GM12865 (cell line): ENCODE data around the gene PCDH9.

Experiments used
- DNase-seq: peaks from one replicate; pipeline ENCODE4 v3.0.0; 2010; ENCODE audit warnings: low read depth
- H3K4me3 ChIP-seq: 2 replicates; pipeline ENCODE4 v1.5.1; 2011; ENCODE audit warnings: mild to moderate bottlenecking, low read depth, low read length, control low read depth
- CTCF ChIP-seq: IDR thresholded peaks from 2 replicates; pipeline ENCODE4 v1.5.1; 2011; ENCODE audit warnings: low read length, control low read depth, low read depth, inconsistent platforms; ENCODE audit not compliant: insufficient read depth; ENCODE audit errors: missing control alignments

The PCDH9 gene

DNA sequence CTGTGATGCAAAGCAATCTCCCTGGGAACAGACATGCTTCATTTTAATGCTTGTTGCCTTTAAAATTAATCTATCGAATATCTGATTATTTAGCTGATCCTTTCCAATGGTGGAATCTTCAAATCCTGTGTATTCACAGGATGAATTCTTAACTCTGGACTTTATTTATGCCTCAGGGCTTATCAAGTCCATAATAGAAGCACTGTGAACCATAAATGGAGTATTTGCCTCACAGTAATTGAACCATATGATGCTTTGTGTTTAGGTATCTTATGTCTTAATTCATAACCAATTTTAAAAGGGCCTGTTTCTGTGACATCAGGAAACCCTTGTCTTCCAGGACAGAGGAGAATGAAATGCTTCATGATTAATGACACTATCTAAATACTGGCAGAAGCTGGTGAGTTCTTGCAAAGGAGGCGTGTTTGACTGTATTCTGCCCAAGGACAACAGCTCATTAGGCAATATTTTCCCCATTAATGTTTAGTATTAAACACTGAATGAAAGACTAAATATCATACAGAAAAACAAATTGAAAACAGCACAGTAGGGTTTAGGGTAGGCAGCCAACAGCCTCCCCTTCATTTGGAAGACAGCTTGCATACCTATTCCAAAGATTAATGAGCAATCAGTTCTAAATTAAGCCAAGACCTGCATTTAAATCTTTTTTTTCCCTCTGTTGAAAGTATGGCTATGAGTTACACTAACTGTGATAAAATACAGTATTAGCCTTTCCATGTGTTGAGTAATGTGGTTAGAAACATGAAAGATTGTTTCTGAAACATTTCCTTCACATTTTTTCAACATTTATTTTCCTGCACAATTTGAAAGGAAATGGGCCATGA lies 709.4 kb downstream of the PCDH9 start:
- H3K4me3 ChIP-seq = no peak overlapping the region

GRCh38 chr13:66519259-66519658 lies 710.9 kb downstream of the PCDH9 start:
- no peak for TF ChIP-seq CTCF
- no peak overlapping the region for H3K4me3 ChIP-seq
- no peak for DNase-seq

More for the DNA sequence above, 709.4 kb downstream of the PCDH9 start:
- no peak for DNase-seq
- no peak for TF ChIP-seq CTCF

GRCh38 chr13:66518068-66518467 lies 712.1 kb downstream of the PCDH9 start:
- TF ChIP-seq CTCF = no peak
- H3K4me3 ChIP-seq = no peak overlapping the region
- no peak for DNase-seq

- DNase-seq = no peak
- no peak overlapping the region for H3K4me3 ChIP-seq
- no peak for TF ChIP-seq CTCF
Measured at GRCh38 chr13:66513728-66514127, 716.4 kb downstream of the PCDH9 start.

DNA sequence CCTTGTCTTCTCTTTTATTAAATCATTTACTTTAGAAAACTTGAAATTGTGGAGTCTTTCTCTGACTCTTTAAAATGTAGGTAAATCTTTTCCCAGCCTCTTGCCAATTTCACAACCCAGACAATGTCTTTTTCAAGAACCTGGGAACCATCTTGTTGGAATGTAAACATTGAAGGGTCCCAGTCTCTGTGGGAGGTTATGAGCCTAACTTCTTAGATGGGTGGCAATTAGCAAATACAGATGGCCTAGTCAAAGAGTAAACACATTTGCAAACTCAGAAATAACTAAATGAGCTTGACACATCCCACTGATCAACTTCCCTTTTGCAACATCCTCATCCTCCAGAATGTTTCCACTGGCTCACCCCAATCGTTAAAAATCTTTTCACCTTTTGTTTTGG lies 721.0 kb downstream of the PCDH9 start:
- no peak overlapping the region for H3K4me3 ChIP-seq
- no peak for TF ChIP-seq CTCF
- no peak for DNase-seq

DNA sequence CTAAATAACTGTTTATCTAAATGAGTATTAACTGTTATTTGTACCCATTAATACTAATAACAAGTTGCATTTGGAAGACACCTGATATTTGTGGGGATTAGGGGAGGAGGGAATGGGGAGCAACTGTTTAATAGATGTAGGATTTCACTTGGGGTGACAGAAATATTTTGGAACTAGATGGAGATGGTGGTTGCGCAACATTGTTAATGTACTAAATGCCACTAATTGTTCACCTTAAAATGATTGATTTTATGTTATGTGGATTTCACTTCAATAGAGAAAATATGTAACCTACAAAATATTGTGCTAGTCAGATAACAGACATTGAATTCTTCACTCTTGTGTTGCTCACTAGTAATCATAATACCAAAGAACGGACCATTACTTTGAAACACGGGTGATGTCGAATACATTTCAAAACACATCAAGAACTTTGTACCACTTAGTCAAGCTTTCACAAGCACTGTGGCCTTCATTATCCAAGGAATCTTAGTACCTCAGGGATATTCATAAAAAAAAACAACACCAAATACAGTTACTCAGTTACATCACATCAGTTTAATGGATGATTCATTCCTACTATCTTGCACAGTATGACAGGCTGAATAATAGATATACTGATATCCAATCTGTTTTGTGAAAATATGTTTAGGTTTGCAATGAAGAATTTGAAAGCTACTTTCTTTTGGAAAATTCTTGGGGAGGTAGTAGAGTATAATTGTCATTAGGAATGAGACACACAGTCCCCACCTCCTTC lies 721.8 kb downstream of the PCDH9 start:
- no peak overlapping the region for H3K4me3 ChIP-seq
- no peak for TF ChIP-seq CTCF
- no peak for DNase-seq
